Psoas muscle (tissue), 8 donors: ENCODE measurements around the gene TRIL. TPM values are rescaled to one million over a fixed set of nuclear protein-coding genes. Genes with fewer than 3 reads are reported as not detected.

Source experiments
- ATAC-seq, 4 donors: fragments of 200-7000 bp; cut with Tn5 transposase; one replicate each; pipeline ENCODE4 v1.9.1; 2020; ENCODE audit warnings: moderate library complexity in 3 of 4, mild to moderate bottlenecking in 2 of 4
- DNase-seq, 2 donors: peaks; one replicate each; pipeline ENCODE4 v3.0.0-alpha.2; 2020
- H3K27ac ChIP-seq: fragments of 200-600 bp; one replicate; pipeline ENCODE4 v1.8.0; 2022
- H3K27me3 ChIP-seq, 3 donors: fragments of 200-600 bp in 1 of 3; one replicate each; pipeline versions ENCODE4 v1.6.1 to v1.8.0; 2013 to 2022; ENCODE audit warnings: low read length in 2 of 3, mild to moderate bottlenecking in 2 of 3, moderate library complexity in 1 of 3; ENCODE audit not compliant: insufficient read depth in 3 of 3
- H3K36me3 ChIP-seq, 2 donors: fragments of 200-600 bp in 1 of 2; one replicate each; pipeline versions ENCODE4 v1.6.1 to v1.8.0; 2013 to 2022; ENCODE audit warnings: low read depth in 1 of 2, mild to moderate bottlenecking in 1 of 2, moderate library complexity in 1 of 2; ENCODE audit not compliant: insufficient read depth in 1 of 2
- H3K4me1 ChIP-seq: fragments of 200-600 bp; one replicate; pipeline ENCODE4 v1.8.0; 2022
- H3K4me3 ChIP-seq: fragments of 200-600 bp; one replicate; pipeline ENCODE4 v1.8.0; 2022; ENCODE audit warnings: mild to moderate bottlenecking
- H3K9me3 ChIP-seq: fragments of 200-600 bp; one replicate; pipeline ENCODE4 v1.8.0; 2022
- WGBS, 3 donors: extraction: QIAGEN DNeasy Blood & Tissue Kit; methylation state at CpG; one replicate each; pipeline versions ENCODE4 v1.1.6 to v1.1.7; 2013; 5-methylcytosine and 5-hydroxymethylcytosine counted together
- intact Hi-C, 2 donors: fragments of 100-400 bp; cut with DNase I; formaldehyde crosslinking; loops; one replicate each; pipeline versions ENCODE4 v1.11.0 to v1.14.2; 2022
- long read RNA-seq, 2 donors: library from polyadenylated mRNA; unstranded; transcript quantifications; one replicate each; pipeline ENCODE4 v2.0.0, GENCODE V29; 2021
- polyA plus RNA-seq, 3 donors: library from polyadenylated mRNA; stranded (reverse); fragments of 200-250 nt; gene quantifications; one replicate each; pipeline ENCODE4 v1.2.3, GENCODE V29; 2013
- total RNA-seq, 4 donors: library from RNA; stranded (reverse); fragmentation: NEBNext Ultra II Directional in 2 of 4; extraction: Animal tissue kit (Norgen Biotek cat#: 25700) in 2 of 4; gene quantifications; one replicate each; pipeline versions ENCODE4 v1.2.1 to v1.2.4, GENCODE V29; 2021 to 2023
- TF ChIP-seq, protein P1 (sequence below): fragments of 200-600 bp; IDR thresholded peaks from one replicate; pipeline ENCODE4 v1.8.0; 2022; ENCODE audit warnings: antibody characterized with exemption
- donor health status: healthy with polysubstance abuse.
- donor health status: DM: no; HTN: no; CAD: no; lungs with moderate emphysema.
- donor health status: Bipolar disorder and iron deficiency.
- donor health status: healthy.
- donor health status: DM: yes; HTN: yes; CAD: no.
- donor health status: DM: no; HTN: no; CAD: no.
- donor health status: DM: no; HTN: no; CAD: no.
- donor health status: DM: yes; HTN: yes; CAD: no.

The TRIL gene, protein sequence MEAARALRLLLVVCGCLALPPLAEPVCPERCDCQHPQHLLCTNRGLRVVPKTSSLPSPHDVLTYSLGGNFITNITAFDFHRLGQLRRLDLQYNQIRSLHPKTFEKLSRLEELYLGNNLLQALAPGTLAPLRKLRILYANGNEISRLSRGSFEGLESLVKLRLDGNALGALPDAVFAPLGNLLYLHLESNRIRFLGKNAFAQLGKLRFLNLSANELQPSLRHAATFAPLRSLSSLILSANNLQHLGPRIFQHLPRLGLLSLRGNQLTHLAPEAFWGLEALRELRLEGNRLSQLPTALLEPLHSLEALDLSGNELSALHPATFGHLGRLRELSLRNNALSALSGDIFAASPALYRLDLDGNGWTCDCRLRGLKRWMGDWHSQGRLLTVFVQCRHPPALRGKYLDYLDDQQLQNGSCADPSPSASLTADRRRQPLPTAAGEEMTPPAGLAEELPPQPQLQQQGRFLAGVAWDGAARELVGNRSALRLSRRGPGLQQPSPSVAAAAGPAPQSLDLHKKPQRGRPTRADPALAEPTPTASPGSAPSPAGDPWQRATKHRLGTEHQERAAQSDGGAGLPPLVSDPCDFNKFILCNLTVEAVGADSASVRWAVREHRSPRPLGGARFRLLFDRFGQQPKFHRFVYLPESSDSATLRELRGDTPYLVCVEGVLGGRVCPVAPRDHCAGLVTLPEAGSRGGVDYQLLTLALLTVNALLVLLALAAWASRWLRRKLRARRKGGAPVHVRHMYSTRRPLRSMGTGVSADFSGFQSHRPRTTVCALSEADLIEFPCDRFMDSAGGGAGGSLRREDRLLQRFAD
- total RNA-seq (1 to 10 TPM in 2 of 4 donors, under 1 TPM in 2; 0.54 to 3.2 (median 1.2) TPM), polyA plus RNA-seq (under 1 TPM; 0.38 to 0.62 (median 0.48) TPM)
- long read RNA-seq, donor 1, full-length matches to known transcripts = 5 of 5 reads
- long read RNA-seq, donor 1, partial matches to known transcripts = 0 of 5 reads
- long read RNA-seq, donor 1, other reads (novel, unspliced or antisense) = 0 of 5 reads
- long read RNA-seq, donor 2, full-length matches to known transcripts = 5 of 5 reads
- long read RNA-seq, donor 2, partial matches to known transcripts = 0 of 5 reads
- long read RNA-seq, donor 2, other reads (novel, unspliced or antisense) = 0 of 5 reads

- Histone ChIP-seq H3K27me3 (peaks cover 0 to 21% (median 5%) of the 10 kb centered on the region in 3 donors), H3K4me3 (peak within 1 kb of the TSS; percentile 78), H3K27ac (peak within 1 kb of the TSS; percentile 41), H3K36me3 (no peaks in the 10 kb centered on the region), H3K9me3 (no peaks in the 10 kb centered on the region), H3K4me1 (peaks cover 16% of the 10 kb centered on the region)
- TF ChIP-seq, protein P1, sequence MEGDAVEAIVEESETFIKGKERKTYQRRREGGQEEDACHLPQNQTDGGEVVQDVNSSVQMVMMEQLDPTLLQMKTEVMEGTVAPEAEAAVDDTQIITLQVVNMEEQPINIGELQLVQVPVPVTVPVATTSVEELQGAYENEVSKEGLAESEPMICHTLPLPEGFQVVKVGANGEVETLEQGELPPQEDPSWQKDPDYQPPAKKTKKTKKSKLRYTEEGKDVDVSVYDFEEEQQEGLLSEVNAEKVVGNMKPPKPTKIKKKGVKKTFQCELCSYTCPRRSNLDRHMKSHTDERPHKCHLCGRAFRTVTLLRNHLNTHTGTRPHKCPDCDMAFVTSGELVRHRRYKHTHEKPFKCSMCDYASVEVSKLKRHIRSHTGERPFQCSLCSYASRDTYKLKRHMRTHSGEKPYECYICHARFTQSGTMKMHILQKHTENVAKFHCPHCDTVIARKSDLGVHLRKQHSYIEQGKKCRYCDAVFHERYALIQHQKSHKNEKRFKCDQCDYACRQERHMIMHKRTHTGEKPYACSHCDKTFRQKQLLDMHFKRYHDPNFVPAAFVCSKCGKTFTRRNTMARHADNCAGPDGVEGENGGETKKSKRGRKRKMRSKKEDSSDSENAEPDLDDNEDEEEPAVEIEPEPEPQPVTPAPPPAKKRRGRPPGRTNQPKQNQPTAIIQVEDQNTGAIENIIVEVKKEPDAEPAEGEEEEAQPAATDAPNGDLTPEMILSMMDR = no peak
- 7 to 15% (median 9%) methylated on average over 62 to 66 of the region's 66 CpGs for WGBS, 3 donors
- intact Hi-C loops = loop anchor here in 1 of 2 donors (10.0 kb wide), 1 partner anchor 146 kb away; no protein-coding TSS in a partner anchor
- DNase-seq = peak; percentile 85 to 91
- ATAC-seq = peak; percentile 24 to 60 (median 48)
Observed at GRCh38 chr7:28958235-28958979, at the start of gene TRIL. TRIL (minus strand) TSS chr7:28958330; CDS start chr7:28958046, 284 bp downstream.

- intact Hi-C loops = no loop called here
- Histone ChIP-seq H3K36me3 (no peaks in the 10 kb centered on the region), H3K9me3 (no peaks in the 10 kb centered on the region), H3K4me1 (peaks cover 5% of the 10 kb centered on the region), H3K27me3 (no peaks in the 10 kb centered on the region), H3K4me3 (no peak overlapping the region), H3K27ac (no peak overlapping the region)
- TF ChIP-seq, protein P1 = no peak
- 73 to 81% (median 81%) methylated on average over 2 of the region's 2 CpGs for WGBS, 3 donors
- DNase-seq = no peak
- ATAC-seq = no peak
Observed at GRCh38 chr7:29007127-29007526, 49.0 kb upstream of the TRIL start.

DNA sequence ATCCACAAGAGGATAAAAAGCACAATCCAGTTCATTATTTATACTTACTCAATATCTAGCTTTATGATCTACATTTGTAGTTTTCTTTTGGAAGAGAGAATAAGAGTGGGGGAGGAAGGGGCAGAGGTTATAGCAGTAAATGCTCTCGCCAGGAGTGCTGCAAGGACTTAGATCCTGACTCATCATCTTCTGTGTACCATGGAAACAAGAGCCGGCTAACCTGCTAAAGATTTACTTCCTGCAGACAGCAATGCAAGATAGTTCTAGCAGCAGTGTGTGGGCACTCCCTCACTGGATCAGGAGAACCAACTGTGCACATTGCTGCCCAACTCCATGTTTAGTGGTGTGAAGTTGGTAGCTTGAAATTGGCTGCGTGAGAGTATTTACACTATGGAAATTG lies 47.7 kb upstream of the TRIL start:
- TF ChIP-seq, protein P1 = no peak
- DNase-seq = no peak
- Histone ChIP-seq H3K27ac (no peak overlapping the region), H3K4me3 (no peak overlapping the region), H3K27me3 (no peaks in the 10 kb centered on the region), H3K36me3 (no peaks in the 10 kb centered on the region), H3K4me1 (peaks cover 5% of the 10 kb centered on the region), H3K9me3 (no peaks in the 10 kb centered on the region)
- WGBS, 3 donors = 46 to 56% (median 52%) methylated on average over 3 of the region's 3 CpGs
- intact Hi-C loops = no loop called here
- ATAC-seq = peak in 1 of 4 donors; percentile 69

- Histone ChIP-seq H3K4me3 (no peak overlapping the region), H3K36me3 (no peaks in the 10 kb centered on the region), H3K9me3 (no peaks in the 10 kb centered on the region), H3K4me1 (peaks cover 5% of the 10 kb centered on the region), H3K27ac (no peak overlapping the region), H3K27me3 (no peaks in the 10 kb centered on the region)
- TF ChIP-seq, protein P1 = no peak
- ATAC-seq (no peak), DNase-seq (no peak)
- 48 to 66% (median 48%) methylated on average over 1 of the region's 1 CpG for WGBS, 3 donors
- intact Hi-C loops = no loop called here
Observed at GRCh38 chr7:29005406-29005805, 47.3 kb upstream of the TRIL start.
